T-helper 2 cell treated with Interferon-gamma antibody and Interleukin-4, amounts not matched to agents 5 μg/mL and 100 μg/mL, for 36 hours (primary cell): ENCODE measurements around the gene DOK6.
"Not testable (repeated sequence)": the region's sequence is repeated elsewhere in the genome, so short reads cannot be mapped to it uniquely, and the experiment has no call there.

Experiments used
- DNase-seq: peaks from one replicate; pipeline ENCODE4 v3.0.0; 2021; ENCODE audit warnings: low spot score
- H3K27ac Mint-ChIP-seq: one replicate; pipeline ENCODE4 v1.8.0; 2021; ENCODE audit warnings: mild to moderate bottlenecking, mixed read lengths
- H3K27me3 Mint-ChIP-seq: one replicate; pipeline ENCODE4 v1.8.0; 2021; ENCODE audit warnings: low read depth, mixed read lengths
- H3K36me3 Mint-ChIP-seq: one replicate; pipeline ENCODE4 v1.8.0; 2021; ENCODE audit warnings: low read depth, mixed read lengths
- H3K4me1 Mint-ChIP-seq: one replicate; pipeline ENCODE4 v1.8.0; 2021; ENCODE audit warnings: low read depth, mixed read lengths
- H3K4me3 Mint-ChIP-seq: one replicate; pipeline ENCODE4 v1.8.0; 2022; ENCODE audit warnings: mild to moderate bottlenecking, moderate library complexity, mixed read lengths
- H3K9me3 Mint-ChIP-seq: one replicate; pipeline ENCODE4 v1.8.0; 2021; ENCODE audit warnings: mixed read lengths

Gene DOK6

DNA sequence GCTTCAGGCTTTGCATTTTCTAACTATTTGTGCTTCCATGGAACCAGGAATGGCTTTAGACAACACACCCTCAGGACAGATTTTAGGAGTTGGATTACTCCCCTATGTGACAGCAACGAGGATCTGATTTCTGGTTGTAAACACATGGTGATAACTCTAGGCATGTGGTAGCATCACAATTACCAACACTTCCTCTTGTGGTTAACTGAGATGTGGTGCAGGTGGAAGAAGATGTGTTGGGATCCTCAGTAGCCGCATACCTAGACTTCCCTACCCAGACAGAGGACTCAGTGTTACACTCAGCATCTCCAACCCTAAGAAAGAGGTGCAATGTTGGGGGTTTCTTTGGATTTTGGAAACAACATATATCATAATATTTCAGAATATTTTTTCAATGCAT is 234.8 kb downstream of the DOK6 start:
- no peak for DNase-seq
- H3K36me3 Mint-ChIP-seq = no peaks in the 10 kb centered on the region
- no peaks in the 10 kb centered on the region for H3K9me3 Mint-ChIP-seq
- H3K27ac Mint-ChIP-seq = no peak overlapping the region
- no peaks in the 10 kb centered on the region for H3K4me1 Mint-ChIP-seq
- H3K27me3 Mint-ChIP-seq = peaks cover 3% of the 10 kb centered on the region
- H3K4me3 Mint-ChIP-seq = no peak overlapping the region

DNA sequence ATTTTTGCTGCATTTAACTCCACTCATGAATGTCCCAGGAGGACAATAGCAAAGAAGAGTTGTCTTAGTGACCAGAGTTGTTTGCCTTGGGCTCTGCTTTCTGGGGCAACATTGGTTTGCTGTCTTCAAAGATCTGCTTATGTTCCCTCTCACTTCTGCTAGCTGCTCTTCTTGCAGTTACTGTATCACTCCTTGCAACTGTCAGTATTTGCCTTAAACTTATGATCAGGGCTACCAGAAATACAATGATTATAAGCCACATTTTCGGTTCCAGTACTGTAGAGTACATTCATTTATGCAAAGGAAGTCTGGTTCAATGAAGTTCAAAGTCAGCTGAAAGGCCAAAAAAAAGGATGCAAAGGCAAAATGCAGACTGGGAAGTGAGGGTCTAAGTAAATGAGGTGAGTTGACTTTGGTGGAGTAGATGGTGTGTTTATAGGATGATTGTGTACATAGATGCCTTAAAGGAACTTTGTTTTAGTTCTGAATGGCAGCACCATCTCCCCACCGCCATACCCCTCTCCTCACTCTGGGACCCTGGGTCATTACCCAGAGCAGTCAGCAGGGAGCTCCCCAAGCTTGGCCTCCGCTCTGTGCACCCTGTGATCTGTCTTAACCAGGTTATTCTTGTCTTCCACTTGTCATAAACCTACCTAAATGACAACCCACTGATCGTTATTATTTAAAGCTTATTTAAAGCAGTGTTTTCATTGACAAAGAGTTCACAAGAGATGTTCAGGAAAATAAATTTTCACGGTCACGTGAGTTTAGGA is 236.0 kb downstream of the DOK6 start:
- H3K9me3 Mint-ChIP-seq = no peaks in the 10 kb centered on the region
- no peaks in the 10 kb centered on the region for H3K36me3 Mint-ChIP-seq
- no peak for DNase-seq
- H3K27ac Mint-ChIP-seq = no peak overlapping the region
- H3K4me1 Mint-ChIP-seq = no peaks in the 10 kb centered on the region
- H3K4me3 Mint-ChIP-seq = no peak overlapping the region
- peaks cover 3% of the 10 kb centered on the region for H3K27me3 Mint-ChIP-seq

DNA sequence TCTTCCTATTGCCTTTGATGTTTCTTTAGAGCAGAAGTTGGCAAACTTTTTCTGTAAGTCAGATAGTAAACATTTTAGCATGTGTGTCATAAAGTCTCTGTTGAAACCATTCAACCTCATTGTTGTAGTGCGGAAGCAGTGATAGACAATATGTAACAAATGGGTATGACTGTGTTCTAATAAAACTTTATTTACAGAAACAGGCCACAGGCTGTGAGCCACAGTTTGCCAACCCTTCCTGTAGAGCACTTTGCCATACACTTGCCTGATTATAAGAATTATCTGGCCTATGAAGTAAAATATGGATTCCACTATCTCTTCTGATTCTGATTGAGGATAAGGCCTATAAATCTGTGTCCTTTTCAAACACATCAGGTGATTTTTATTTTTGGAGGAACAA is 237.4 kb downstream of the DOK6 start:
- Mint-ChIP-seq H3K4me1 (no peaks in the 10 kb centered on the region), H3K9me3 (no peaks in the 10 kb centered on the region), H3K4me3 (no peak overlapping the region), H3K36me3 (no peaks in the 10 kb centered on the region), H3K27ac (no peak overlapping the region), H3K27me3 (peaks cover 3% of the 10 kb centered on the region)
- DNase-seq = no peak

GRCh38 chr18:69647702-69648101 is 247.0 kb downstream of the DOK6 start:
- no peaks in the 10 kb centered on the region for H3K27me3 Mint-ChIP-seq
- no peak for DNase-seq
- no peak overlapping the region for H3K27ac Mint-ChIP-seq
- H3K4me3 Mint-ChIP-seq = no peak overlapping the region
- no peaks in the 10 kb centered on the region for H3K36me3 Mint-ChIP-seq
- H3K4me1 Mint-ChIP-seq = no peaks in the 10 kb centered on the region
- H3K9me3 Mint-ChIP-seq = no peaks in the 10 kb centered on the region

GRCh38 chr18:69648486-69648885 is 247.8 kb downstream of the DOK6 start:
- Mint-ChIP-seq H3K9me3 (no peaks in the 10 kb centered on the region), H3K4me3 (no peak overlapping the region), H3K27ac (no peak overlapping the region), H3K36me3 (no peaks in the 10 kb centered on the region), H3K27me3 (peaks cover 6% of the 10 kb centered on the region), H3K4me1 (peaks cover 1% of the 10 kb centered on the region)
- DNase-seq = no peak

DNA sequence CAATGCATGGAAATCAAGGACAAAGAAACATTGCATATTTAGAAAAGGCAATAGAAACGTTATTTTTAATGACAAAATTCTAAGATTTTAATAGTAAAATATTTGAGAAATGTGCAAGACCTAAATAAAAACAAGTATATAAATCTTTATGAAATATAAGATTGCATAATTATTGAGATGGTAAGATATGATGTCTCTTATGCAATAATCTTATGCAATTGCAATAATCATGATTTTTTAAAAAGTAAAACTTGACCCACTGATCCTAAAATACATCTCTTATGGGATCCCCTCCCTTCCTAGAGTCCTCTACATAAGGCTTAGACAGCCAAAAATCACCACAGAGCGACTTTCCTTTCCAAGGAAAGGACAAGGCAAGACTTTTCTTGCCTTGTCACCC is 249.0 kb downstream of the DOK6 start:
- Mint-ChIP-seq H3K36me3 (no peaks in the 10 kb centered on the region), H3K9me3 (no peaks in the 10 kb centered on the region), H3K4me3 (no peak overlapping the region), H3K4me1 (peaks cover 1% of the 10 kb centered on the region), H3K27ac (no peak overlapping the region), H3K27me3 (peaks cover 13% of the 10 kb centered on the region)
- DNase-seq = no peak

DNA sequence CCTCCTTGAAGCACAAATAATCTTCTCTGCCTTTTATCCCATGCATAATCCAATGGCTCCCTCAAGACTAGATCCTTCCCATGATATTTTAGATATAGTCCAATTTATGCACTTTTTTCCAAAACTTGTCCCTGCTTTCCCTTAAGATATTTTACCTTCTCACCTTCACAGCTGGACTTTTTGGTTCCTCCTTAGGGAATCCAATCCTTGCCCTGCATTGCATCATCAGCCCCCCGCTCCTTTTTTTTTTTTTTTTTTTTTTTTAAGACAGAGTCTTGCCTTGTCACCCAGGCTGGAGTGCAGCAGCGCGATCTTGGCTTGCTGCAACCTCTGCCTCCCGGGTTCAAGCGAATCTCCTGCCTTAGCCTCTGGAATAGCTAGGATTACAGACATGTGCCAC is 250.6 kb downstream of the DOK6 start:
- Mint-ChIP-seq H3K4me3 (no peak overlapping the region), H3K36me3 (no peaks in the 10 kb centered on the region), H3K27me3 (peaks cover 13% of the 10 kb centered on the region), H3K9me3 (no peaks in the 10 kb centered on the region), H3K27ac (no peak overlapping the region), H3K4me1 (peaks cover 1% of the 10 kb centered on the region)
- DNase-seq = no peak

- H3K4me3 Mint-ChIP-seq = no peak overlapping the region
- no peaks in the 10 kb centered on the region for H3K9me3 Mint-ChIP-seq
- H3K36me3 Mint-ChIP-seq = no peaks in the 10 kb centered on the region
- peaks cover 16% of the 10 kb centered on the region for H3K27me3 Mint-ChIP-seq
- DNase-seq = no peak
- peaks cover 1% of the 10 kb centered on the region for H3K4me1 Mint-ChIP-seq
- H3K27ac Mint-ChIP-seq = no peak overlapping the region
These were observed 255.1 kb downstream of the DOK6 start for GRCh38 chr18:69655816-69656215.

DNA sequence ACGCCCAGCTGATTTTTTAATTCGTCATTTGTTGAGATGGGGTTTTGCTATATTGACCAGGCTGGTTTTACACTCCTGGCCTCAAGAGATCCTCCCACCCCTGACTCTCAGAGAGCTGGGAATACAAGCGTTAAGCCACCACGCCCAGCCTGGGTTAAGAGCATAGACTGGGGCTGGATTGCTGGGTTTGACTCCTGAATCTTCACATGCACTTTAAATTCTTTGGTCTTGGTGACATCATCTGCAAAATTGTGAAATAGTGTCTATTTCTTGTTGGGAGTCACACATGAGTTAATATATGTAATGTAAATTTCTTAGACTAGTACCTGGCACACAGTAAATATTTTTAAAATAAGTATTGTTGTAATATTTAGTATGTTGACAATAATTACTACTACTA is 257.4 kb downstream of the DOK6 start:
- DNase-seq = no peak

GRCh38 chr18:69658685-69659084 is 258.0 kb downstream of the DOK6 start:
- peaks cover 18% of the 10 kb centered on the region for H3K27me3 Mint-ChIP-seq
- no peak overlapping the region for H3K27ac Mint-ChIP-seq
- H3K4me1 Mint-ChIP-seq = no peaks in the 10 kb centered on the region
- no peaks in the 10 kb centered on the region for H3K9me3 Mint-ChIP-seq
- H3K36me3 Mint-ChIP-seq = no peaks in the 10 kb centered on the region
- no peak for DNase-seq
- no peak overlapping the region for H3K4me3 Mint-ChIP-seq

More for the DNA sequence above, 257.4 kb downstream of the DOK6 start:
- no peak overlapping the region for H3K4me3 Mint-ChIP-seq
- H3K36me3 Mint-ChIP-seq = no peaks in the 10 kb centered on the region
- no peak overlapping the region for H3K27ac Mint-ChIP-seq
- no peaks in the 10 kb centered on the region for H3K9me3 Mint-ChIP-seq
- peaks cover 1% of the 10 kb centered on the region for H3K4me1 Mint-ChIP-seq
- H3K27me3 Mint-ChIP-seq = peaks cover 22% of the 10 kb centered on the region

GRCh38 chr18:69659142-69659651 is 258.5 kb downstream of the DOK6 start:
- Mint-ChIP-seq H3K27ac (no peak overlapping the region), H3K4me3 (no peak overlapping the region), H3K4me1 (no peaks in the 10 kb centered on the region), H3K36me3 (no peaks in the 10 kb centered on the region), H3K9me3 (no peaks in the 10 kb centered on the region), H3K27me3 (peaks cover 12% of the 10 kb centered on the region)
- DNase-seq = no peak

GRCh38 chr18:69662090-69662489 is 261.4 kb downstream of the DOK6 start:
- H3K4me1 Mint-ChIP-seq, H3K4me3 Mint-ChIP-seq, H3K36me3 Mint-ChIP-seq, DNase-seq, H3K27ac Mint-ChIP-seq, H3K9me3 Mint-ChIP-seq: not testable (repeated sequence)
- peaks cover 12% of the 10 kb centered on the region for H3K27me3 Mint-ChIP-seq

DNA sequence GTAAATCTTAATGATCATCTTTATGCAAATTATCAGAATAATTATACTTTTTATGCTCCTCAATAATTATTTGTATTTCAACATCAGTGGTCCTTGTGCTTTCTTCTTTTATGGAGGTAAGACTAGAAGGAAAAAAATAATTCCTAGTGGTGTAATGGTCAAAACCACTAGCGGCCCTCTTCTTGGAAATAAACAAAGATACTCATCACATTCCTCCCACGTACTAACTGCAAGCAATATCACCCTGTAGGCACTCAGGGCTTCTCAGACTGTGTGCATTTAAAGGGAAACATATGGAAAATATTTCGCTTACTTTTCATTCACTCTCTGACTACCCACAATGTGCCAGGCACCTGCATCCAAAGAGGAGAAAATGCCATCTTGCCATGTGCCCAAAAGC is 263.7 kb downstream of the DOK6 start:
- H3K27me3 Mint-ChIP-seq = peaks cover 10% of the 10 kb centered on the region
- no peak overlapping the region for H3K27ac Mint-ChIP-seq
- H3K4me3 Mint-ChIP-seq = no peak overlapping the region
- H3K36me3 Mint-ChIP-seq = no peaks in the 10 kb centered on the region
- H3K9me3 Mint-ChIP-seq = no peaks in the 10 kb centered on the region
- no peak for DNase-seq
- H3K4me1 Mint-ChIP-seq = no peaks in the 10 kb centered on the region

GRCh38 chr18:69674292-69674877 is 273.7 kb downstream of the DOK6 start:
- no peaks in the 10 kb centered on the region for H3K36me3 Mint-ChIP-seq
- H3K4me1 Mint-ChIP-seq = no peaks in the 10 kb centered on the region
- DNase-seq = no peak

More at GRCh38 chr18:69674292-69674877, 273.7 kb downstream of the DOK6 start:
- no peaks in the 10 kb centered on the region for H3K9me3 Mint-ChIP-seq
- no peak overlapping the region for H3K27ac Mint-ChIP-seq
- no peaks in the 10 kb centered on the region for H3K27me3 Mint-ChIP-seq
- no peak overlapping the region for H3K4me3 Mint-ChIP-seq
